HG02884 (cell line): ENCODE data around the gene CNIH3.

Experiments used
- ATAC-seq: cut with Tn5 transposase; IDR thresholded peaks from one replicate; pipeline ENCODE4 v1.9.1; 2021; ENCODE audit warnings: mild to moderate bottlenecking, moderate library complexity; ENCODE audit not compliant: unreplicated experiment

Gene CNIH3

GRCh38 chr1:224714553-224714952 lies 98.4 kb downstream of the CNIH3 start:
- ATAC-seq = no peak

- ATAC-seq = no peak
Measured at GRCh38 chr1:224718470-224719053, 102.4 kb downstream of the CNIH3 start.

DNA sequence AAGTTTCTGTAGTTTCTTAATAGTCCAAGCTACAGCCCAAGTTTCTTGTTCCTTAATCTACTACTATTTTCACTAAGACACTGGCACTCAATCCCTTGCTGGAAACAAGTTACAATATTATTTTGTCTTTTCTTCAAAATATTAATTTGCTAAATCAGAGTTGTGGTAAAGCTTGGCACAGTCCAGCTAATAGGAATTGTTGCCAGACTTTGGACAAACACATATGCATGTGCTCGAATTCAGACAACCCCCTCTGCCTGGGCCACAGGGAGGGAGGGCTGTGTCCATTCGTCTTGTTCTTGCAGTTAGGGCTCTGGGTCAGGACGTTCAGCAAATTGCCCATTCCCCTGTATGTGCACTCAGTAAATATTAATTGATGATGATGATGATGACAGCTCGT lies 103.6 kb downstream of the CNIH3 start:
- no peak for ATAC-seq

- no peak for ATAC-seq
Measured at GRCh38 chr1:224720216-224720615, 104.1 kb downstream of the CNIH3 start.

GRCh38 chr1:224721000-224721399 lies 104.9 kb downstream of the CNIH3 start:
- ATAC-seq = no peak

- ATAC-seq = no peak
Measured at GRCh38 chr1:224722838-224723237, 106.7 kb downstream of the CNIH3 start.

DNA sequence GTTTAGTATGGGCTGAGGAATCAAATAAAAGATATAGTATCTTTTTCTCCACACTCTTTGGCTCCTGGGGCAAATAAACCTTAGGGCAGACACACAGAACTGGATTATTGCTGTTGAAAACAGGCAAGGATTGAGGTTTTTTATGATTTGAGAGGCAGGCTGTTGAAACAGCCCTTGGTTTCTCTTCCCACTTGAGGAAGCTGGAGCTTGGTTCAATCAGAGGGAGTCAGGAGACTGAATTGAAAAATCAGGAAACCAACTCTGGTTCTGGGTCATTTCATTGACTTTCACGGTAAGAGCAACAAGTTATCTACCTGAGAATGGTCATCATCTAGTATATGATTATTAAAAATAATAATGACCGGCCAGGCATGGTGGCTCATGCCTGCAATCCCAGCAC lies 108.4 kb downstream of the CNIH3 start:
- ATAC-seq = no peak

- no peak for ATAC-seq
Measured at GRCh38 chr1:224726441-224727182, 110.5 kb downstream of the CNIH3 start.

GRCh38 chr1:224727351-224728289 lies 111.5 kb downstream of the CNIH3 start:
- no peak for ATAC-seq

GRCh38 chr1:224730540-224730939 lies 114.4 kb downstream of the CNIH3 start:
- ATAC-seq = no peak

GRCh38 chr1:224730965-224731364 lies 114.8 kb downstream of the CNIH3 start:
- ATAC-seq = no peak

GRCh38 chr1:224731633-224732032 lies 115.5 kb downstream of the CNIH3 start:
- ATAC-seq = no peak

- no peak for ATAC-seq
Measured at GRCh38 chr1:224732377-224733026, 116.4 kb downstream of the CNIH3 start.

DNA sequence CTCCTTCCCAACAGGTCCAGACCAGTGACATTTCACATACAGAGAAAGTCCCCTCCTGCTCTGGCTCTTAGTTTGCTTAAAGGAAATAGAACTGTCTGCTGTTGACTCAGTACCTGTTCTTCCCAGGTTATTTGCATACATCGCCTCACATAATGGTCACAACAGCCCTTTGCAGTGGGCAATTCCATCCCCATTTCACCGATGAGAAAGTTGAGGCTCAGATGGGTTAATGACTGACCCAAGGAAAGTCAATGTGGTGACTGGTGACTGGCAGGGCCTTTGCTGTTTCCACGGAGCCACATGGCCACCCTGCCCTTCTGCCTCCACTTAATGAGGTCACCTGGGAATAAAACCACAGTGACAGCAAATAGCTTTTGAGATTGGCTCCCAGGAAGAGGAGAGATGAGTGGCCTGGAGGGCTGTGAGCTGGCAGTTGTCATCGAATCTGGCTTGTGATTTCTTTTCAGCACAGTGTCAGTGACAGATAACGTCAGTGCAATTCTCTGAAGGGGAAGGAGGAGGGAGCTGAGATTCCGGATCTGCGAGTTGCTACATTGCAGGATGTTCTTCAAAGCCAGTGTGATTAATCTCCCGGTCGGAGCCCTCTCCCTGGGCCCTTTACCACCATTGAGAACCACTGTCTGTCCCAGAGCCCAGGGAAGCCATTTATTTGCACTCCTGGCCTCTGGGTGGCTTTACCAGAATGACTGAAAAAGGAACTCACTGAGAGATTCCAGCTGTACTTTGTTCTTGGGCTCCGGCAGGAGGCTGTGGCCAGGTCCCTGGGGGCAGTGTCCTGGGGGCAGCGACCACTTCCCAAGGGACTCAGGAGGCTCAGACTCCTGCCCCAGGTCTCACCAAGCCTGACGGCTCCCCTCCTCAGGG lies 117.2 kb downstream of the CNIH3 start:
- ATAC-seq = peak; percentile 59

GRCh38 chr1:224734261-224734935 lies 118.3 kb downstream of the CNIH3 start:
- no peak for ATAC-seq

GRCh38 chr1:224735159-224735558 lies 119.0 kb downstream of the CNIH3 start:
- ATAC-seq = no peak

GRCh38 chr1:224736619-224737352 lies 120.7 kb downstream of the CNIH3 start:
- ATAC-seq = peak; percentile 49

GRCh38 chr1:224737353-224737727 lies 121.2 kb downstream of the CNIH3 start:
- no peak for ATAC-seq
